Suppressor macrophage treated with lipopolysaccharide for 4 hours (primary cell): Measurements from ENCODE around the gene FN3KRP.
"Not testable (repeated sequence)": the region's sequence is repeated elsewhere in the genome, so short reads cannot be mapped to it uniquely, and the experiment has no call there.

Source experiments
- DNase-seq: peaks from one replicate; pipeline ENCODE4 v3.0.0-alpha.2; 2020

The FN3KRP gene

DNA sequence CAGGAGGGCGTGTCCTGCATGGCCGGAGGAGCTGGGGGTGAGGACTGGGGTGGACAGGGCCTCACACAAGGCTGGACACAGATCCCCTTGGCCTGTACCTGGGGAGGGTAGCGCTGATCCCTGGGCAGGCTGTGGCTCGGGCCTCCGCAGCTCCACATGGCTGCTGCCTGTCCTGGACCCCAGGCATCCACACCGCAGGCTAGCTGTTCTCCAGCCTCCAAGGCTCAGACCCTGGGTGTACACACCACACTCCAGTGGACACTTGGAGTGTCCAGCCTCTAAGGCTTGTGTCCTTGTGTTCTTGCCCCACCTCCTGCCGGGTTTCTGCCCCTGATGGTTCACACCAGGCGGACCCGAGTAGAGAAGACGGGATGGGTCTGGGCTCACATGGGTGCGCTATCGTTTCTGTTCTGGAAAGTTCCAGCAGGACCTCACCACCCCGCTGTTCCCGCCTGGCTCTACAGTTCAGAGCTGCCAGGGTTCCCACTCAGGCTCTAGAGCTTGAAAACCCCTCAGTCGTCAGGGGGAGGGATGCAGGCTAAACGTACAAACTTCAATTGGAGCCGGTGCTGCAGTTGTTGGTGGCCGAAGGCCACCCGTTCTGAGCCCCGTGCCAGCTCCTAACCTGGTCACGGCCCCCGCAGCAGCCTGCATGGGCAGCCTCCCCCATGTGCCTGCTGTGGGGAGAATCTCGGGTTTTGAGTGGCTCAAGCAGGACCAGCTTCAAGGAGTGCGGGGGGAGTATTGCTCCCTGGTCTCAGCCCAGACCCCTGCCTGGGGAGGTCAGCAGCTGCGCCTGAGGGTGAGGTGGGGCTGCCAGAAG is 6.6 kb upstream of the FN3KRP start:
- no peak for DNase-seq

DNA sequence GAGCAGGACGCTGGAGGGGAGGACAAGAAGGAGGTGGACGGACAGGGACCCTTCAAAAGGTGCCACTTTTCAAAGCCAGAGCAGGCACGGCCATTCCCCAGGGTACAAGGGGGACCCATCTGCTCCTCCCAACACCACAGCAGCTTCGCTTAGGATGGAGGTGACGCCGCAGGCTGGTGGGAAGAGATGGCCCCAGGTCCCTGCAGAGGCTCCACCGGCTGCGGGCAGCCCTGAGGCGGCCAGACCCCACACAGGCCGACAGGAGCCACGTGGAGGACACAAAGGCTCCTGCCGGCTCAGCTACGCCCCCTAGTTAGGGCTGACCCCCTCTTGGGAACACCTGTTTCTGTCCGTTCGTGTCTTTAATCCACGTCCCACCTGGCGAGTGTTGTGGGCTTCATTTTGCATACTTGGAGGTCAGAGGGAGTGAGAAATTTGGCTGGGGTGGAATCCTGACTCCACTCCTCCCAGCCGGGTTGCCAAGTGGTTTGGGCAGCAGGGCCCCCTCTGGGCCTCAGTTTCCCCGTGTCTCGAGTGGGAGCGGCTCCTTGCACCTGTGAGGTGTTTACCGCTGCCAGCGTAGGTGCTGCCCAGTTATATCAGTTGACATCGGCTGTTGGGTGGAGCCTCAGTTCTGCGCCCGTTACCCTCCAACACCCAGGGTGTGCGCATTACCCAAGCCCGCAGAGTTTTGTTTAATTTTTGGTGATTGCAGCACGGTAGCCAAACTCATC is 5.8 kb upstream of the FN3KRP start:
- no peak for DNase-seq

DNA sequence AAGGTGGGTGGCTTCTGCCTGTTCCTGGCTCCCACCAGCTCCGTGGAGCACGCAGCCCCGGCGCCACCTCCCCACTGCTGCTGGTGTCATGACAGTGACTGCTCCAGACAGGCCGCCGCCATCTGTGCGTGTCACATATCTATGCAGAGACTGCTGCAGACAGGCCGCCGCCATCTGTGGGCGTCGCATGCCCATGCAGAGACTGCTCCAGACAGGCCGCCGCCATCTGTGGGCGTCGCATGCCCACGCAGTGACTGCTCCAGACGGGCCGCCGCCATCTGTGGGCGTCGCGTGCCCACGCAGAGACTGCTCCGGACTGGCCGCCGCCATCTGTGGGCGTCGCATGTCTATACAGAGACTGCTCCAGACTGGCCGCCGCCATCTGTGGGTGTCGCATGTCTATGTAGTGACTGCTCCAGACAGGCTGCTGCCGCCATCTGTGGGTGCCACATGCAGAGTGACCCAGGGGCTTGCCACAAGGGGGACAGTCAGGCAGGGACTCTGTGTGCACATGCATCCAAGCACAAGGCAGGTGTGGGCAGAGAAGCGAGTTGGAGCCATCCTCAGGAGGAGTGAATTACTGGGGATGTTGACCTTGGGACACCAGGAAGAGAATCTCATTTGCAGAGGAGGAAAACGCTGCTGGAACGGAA is 3.3 kb upstream of the FN3KRP start:
- DNase-seq: no peak

DNA sequence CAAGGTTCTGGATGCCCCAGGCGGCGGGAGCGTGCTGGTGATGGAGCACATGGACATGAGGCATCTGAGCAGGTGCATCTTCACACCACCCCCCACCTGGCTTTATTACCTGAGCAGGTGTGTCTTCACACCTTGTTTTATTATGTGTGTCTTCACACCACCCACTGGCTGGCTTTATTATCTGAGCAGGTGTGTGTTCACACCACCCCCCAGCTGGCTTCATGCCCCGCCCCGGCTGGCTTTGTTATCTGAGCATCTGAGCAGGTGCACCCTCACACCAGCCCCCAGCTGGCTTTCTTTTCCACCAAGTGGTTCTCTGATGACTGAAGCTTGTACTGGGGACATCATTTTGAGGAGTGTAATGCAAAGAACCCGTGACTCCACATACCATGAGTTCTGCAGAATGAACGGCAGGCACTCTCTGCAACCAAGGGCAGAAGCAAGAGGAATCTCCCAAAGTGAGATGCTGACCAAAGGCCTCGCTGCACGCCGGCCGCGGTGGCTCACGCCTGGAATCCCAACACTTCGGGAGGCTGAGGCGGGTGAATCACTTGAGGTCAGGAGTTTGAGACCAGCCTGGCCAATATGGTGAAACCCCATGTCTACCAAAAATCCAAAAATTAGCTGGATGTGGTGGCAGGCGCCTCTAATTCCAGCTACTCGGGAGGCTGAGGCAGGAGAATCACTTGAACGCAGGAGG is 2.6 kb downstream of the FN3KRP start:
- DNase-seq: no peak

DNA sequence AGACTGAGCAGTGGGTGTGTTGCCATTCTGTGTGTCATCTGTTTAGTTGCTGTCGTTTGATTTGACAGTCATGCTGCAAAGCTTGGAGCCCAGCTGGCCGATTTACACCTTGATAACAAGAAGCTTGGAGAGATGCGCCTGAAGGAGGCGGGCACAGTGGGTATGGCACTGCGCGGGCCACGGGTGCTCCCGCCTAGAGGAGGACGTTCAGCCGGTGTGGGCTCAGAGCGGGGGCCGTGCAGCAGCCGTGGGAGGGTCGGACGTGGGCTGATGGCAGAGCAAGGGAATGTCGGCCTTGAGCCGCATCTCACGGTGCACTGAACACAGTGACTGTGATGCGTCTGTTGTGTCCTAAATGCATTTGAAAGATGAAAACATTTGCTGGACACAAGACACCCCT is 3.7 kb downstream of the FN3KRP start:
- no peak for DNase-seq

DNA sequence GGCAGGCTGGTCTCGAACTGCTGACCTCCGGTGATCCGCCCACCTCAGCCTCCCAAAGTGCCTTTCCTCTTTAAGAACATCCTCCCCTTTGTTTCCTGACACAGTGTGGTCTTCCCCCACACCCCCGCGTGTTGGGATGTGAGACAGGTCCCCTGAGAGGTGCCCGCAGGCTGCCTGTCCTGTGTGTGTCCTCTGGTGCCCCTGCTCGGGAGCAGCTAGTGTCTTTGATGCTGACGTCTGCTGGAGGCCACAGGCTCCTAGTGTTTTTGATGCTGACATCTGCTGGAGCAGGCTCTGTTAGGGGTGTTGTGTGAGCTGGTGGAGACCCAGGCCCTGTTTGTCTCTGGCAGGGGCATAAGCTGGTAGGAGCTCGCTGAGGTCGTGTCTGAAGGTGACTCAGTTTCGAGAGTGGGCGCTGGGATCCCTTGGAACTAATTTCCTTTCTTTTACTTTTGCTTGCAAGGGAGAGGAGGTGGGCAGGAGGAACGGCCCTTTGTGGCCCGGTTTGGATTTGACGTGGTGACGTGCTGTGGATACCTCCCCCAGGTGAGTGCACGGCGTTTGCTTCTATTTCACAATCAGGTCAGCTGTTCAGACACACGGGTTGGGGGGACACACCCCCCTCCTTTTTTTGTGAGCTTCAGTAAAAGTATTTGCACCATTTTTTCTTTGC is 6.0 kb downstream of the FN3KRP start:
- no peak for DNase-seq

DNA sequence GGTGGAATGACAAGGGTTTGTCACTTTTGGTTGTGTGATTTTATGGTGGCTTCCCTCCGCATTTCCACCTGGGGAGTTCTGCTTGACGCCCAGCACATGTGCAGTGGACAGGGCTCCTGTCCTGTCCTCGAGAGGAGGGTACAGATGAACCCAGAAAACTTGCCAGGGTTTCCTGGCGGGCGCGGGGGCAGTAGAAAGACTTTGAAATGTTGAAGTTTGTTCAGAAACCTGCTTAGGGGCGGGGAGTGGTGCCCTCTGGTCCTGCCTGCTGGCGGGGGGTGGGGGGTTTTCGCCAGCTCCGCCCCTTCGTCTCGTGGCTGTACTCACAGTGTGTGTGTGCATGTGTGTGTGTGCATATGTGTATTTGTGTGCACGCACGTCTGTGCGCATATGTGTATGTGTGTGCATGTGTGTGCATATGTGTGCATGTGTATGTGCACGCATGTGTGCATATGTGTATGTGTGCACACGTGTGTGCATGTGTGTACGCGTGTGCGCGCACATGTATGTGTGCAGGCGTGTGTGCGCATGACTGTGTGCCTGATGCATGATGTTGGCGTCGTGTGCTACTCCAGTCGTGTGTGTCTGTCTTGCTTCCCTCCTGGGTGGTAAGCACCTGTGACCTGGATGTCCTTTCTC is 6.8 kb downstream of the FN3KRP start:
- no peak for DNase-seq

DNA sequence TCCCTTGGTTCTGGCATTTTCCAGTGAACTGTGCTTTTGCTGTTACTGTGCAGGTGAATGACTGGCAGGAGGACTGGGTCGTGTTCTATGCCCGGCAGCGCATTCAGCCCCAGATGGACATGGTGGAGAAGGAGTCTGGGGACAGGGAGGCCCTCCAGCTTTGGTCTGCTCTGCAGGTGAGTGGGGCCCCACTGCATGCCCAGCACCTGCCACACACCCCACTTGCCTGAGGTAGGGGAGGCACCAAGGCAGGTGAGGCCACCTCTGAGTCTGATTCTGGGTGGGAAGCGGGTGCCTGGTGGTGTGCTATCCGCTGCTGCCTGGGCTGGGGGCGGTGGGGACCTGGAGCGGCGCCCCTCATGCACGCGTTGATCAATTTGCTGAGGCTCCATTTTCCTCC is 9.9 kb downstream of the FN3KRP start:
- no peak for DNase-seq

DNA sequence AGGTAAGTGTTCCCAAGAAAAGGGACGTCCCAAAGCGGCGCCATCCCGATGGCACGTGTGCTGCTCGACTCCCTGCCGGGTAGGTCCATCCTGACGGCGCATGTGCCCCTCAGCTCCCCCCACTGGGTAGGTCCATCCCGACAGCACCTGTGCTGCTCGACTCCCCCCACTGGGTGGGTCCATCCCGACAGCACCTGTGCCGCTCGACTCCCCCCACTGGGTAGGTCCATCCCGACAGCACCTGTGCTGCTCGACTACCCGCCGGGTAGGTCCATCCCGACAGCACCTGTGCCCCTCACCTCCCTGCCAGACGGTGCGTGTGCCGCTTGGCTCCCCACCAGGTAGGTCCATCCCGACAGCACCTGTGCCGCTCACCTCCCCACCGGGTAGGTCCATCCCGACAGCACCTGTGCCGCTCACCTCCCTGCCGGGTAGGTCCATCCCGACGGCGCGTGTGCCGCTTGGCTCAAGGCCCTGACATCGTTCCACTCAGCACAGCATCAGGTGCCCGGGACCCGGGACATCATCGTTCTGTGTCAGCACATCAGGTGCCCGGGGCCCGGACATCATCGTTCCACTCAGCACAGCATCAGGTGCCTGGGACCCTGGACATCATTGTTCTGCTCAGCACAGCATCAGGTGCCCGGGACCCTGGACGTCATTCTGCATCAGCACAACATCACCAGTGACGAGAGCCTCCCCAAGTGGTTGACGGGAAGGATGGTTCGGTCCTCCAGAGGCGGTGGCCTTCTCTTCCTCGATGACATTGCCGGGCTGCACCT is 13.2 kb downstream of the FN3KRP start:
- no peak for DNase-seq

DNA sequence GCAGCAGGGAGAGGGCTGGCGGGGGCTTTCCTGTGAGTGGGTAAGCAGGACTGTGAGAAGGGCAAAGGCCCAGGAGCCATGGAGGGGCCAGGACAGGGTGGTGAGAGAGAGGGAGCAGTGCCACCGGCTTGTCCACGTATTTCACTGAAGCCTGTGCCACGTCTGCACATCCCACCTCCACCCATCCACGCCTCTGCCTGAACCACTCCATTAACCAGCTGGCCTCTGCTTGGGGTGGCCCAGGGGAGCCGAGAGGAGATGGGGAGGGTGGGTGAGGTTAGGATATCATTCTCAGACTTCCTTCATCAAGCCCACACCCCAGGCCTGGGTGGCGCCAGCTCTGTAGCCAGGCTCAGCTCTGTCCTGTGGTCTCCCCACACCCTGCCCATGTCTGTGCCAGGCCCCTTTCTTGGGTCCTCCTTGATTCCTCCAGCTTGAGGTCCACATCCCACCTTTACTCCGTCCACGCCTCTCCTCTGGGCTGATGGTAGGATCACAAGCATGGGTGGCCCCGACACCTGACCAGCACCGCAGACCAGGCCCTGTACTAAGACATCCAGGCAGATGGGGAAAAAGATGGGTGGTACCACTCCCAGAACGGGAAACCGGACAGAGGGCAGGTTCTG is 15.7 kb downstream of the FN3KRP start:
- no peak for DNase-seq

DNA sequence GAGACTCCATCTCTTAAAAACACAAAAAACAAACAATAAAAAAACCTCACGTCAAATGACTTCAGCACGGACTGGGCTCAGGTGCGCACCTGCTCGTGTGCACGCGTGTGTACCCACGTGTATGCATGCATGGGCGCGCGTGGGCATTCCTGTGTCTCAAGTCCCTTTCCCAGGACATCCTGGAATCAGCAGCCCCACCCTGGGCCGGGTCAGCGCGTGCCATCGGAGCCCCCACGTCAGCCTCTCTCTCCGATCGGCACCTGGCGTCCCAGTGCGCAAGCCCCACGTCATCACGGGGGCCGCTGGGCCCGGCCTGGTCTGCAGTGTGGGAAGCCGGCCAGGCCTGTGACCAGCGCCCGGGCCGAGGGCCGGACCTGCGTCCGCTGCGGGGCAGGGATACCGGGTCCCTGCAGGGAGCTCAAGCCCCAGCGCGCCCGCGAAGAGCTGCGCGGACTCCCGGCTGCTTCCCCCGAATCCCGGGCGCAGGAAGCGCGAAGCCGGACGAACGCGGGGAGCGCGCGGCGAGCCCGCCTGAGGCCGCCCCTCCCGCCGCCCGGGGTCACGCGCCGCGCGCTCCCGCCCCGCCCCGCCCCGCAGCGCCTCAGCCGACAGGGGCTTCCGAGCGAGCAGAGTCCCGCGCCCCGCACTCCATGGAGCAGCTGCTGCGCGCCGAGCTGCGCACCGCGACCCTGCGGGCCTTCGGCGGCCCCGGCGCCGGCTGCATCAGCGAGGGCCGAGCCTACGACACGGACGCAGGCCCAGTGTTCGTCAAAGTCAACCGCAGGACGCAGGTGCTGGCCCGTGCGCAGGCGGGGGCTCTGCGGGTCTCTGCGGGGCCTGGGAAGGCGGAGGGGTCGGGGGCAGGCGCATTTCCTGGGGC is 18.7 kb downstream of the FN3KRP start, which contains the start of gene FN3K:
TSS of gene FN3K (plus strand) at position 629 of the 880 bp plus-strand sequence. CDS start at position 651, 22 bp downstream.
- DNase-seq: peak; percentile 32

DNA sequence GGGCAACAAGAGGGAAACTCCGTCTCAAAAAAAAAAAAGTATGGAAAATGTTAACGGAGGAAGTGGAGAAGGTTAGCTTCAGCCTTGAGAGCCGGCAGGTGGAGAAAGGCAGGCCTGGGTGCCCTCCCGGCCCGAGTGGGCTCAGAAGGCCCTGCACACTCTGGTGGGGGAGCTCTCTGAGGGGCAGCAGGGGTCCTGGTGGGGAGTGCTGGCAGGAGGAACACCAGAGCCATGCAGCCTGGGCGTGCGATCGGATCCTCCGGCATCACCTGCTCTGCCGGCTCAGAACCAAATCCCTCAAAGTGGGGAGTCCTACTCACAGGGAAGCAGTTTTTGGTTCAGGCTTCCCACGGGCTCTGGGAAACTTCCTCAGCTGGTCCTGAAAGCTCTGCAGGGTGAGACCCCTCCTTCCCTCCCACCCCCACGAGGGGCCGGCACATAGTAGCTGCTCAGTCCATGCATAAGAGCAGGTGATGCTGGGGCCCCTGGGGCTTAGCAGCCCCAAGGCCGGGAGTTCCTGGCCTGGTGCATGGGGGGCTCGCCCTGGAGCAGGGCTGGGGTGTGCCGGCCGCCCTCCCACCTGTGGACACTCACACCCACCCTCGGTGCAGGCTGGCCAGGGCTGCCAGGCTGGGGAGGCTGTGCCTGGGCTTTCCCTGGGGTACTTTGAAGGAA is 20.1 kb downstream of the FN3KRP start:
- DNase-seq: no peak

DNA sequence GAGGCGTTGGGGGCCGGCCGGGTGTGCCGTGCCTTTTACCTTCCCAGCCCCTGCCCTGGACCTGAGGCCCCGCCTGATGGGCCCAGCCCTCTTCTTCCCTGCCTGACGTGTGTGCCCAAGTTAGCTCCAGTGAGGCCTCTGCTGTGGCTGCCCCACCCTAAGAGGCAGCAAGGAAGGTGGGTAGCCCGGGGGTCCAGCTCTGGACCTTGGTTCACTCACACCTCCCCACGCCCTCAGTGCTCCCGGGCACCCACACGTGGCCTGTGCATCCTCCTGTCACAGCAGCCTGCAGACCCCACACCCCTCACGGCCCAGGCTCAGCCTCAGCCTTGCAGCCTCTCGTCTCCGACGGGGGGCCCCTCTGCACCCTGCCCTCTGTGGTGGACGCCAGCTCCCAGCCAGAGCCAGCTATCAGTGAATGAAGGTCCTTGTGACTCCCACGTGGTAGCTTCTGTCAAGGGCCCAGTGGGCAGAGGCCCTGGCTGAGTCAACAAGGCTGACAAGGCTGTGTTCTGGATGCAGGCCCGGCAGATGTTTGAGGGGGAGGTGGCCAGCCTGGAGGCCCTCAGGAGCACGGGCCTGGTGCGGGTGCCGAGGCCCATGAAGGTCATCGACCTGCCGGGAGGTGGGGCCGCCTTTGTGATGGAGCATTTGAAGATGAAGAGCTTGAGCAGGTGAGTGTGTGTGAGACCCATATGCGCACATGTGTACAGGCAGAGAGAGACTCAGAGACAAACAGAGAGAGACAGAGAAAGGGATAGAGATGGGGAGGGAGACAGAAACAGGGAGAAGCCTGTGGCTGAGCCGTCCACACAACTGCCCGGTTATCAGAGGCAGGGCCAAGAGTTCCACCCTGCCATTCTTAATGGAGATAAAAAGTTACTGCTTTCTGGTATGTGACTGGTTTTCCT is 21.7 kb downstream of the FN3KRP start:
- no peak for DNase-seq

DNA sequence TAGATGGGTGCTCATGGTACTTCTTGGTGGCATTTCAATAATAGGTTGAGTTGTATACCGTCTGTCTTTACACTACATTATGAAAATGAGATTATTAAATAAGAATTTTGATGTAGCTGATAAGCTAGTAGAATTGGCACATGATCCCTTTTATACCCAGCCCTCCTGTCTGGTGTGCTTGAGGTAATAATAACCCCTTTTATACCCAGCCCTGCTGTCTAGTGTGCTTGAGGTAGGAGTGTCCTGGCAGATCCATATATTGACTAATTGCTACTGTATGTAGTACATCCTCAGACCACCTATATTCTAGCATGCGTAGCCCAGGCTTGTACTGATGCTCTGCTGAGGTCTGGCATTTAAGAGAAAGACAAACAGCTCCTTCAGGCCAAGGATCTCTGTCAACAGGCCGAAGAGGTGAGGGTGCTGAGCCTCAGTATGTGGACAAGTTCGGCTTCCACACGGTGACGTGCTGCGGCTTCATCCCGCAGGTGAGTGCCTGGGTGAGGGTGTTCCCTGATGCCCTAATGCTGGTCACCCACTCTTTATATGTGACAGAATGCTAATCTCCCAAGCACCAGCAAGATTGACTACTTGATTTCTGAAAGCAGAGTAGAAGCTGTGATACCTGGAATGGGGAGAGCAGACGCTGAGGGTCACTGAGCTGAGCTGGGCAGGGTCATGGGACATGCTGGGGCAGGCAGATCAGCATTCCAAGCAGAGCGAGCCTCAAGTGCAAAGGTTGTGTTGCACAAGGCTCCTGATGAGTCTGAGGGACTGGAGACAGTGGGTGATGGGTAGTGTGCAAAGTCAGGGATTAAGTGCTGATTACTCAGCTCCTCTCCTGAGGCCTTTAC is 24.6 kb downstream of the FN3KRP start:
- no peak for DNase-seq

DNA sequence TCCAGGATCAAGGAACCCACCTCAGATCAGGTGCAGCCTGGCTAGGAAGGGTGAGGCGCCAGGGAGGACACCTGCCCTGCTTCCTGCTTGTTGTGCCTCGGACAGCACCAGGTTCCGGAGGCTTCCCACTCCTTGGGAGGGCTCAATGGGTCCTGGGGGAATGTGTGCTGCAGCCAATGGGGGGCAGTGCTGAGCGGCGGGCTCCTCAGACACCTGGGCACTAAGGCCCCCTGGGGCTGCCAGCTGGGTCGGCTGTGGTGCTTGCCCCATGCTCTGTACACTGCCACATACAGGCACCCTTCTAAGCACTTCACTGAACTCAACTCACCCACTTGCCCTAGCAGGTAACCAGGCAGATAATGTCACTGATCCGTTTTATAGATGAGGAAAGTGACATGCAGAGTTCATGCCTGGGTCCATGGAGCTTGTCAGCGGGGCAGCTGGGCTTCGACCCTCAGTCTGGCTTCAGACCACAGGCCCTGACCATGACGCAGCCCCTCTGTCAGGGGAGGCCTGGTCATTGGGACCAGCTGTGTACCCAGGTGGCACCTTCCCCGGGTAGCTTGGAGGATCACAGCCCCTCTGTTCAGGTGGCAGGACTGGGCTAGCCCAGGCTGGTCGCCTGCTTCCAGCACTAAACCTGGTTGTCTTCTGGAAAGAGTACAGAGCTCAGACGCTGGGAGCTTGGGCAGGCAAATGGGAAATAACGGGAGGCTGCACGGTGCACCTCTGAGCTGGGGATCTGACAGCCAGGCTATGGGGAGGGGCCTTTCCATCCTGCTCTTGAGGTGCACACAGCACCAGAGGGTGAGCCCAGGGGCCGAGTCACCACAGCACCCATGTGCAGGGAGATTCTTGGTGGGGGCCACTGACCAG is 27.1 kb downstream of the FN3KRP start:
- no peak for DNase-seq

DNA sequence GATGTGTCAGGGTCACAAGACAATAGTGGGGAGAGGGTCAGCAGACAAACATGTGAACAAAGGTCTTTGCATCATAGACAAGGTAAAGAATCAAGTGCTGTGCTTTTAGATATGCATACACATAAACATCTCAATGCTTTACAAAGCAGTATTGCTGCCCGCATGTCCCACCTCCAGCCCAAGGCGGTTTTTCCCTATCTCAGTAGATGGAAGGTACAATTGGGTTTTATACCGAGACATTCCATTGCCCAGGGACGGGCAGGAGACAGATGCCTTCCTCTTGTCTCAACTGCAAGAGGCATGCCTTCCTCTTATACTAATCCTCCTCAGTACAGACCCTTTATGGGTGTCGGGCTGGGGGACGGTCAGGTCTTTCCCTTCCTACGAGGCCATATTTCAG is 28.2 kb downstream of the FN3KRP start:
- DNase-seq: not testable (repeated sequence)
